Activated B cell treated with CpG ODN at 0.5 μM for 24 hours (primary cell): Measurements from ENCODE around the gene PRKG1. TPM values are rescaled to one million over a fixed set of nuclear protein-coding genes. Genes with fewer than 3 reads are reported as not detected.

Source experiments
- ATAC-seq: fragments of 200-7000 bp; cut with Tn5 transposase; one replicate; pipeline ENCODE4 v1.10.0; 2021; ENCODE audit warnings: low read depth, mild to moderate bottlenecking, moderate library complexity
- CTCF ChIA-PET: fragments of 350-600 bp; sonication (Branson Sonifier 250); formaldehyde crosslinking; loops from one replicate; lab custom pipeline; 2021; ENCODE audit warnings: antibody characterized with exemption; lab: Charles Lee
- POLR2A ChIA-PET: fragments of 350-600 bp; sonication (Branson Sonifier 250); formaldehyde crosslinking; loops from one replicate; lab custom pipeline; 2021; ENCODE audit warnings: antibody characterized with exemption; lab: Charles Lee
- DNase-seq: peaks from one replicate; pipeline ENCODE4 v3.0.0; 2022
- H3K27ac Mint-ChIP-seq: one replicate; pipeline ENCODE4 v1.8.0; 2020; ENCODE audit warnings: mixed read lengths
- H3K27me3 Mint-ChIP-seq: one replicate; pipeline ENCODE4 v1.8.0; 2021; ENCODE audit warnings: mixed read lengths
- H3K36me3 Mint-ChIP-seq: one replicate; pipeline ENCODE4 v1.8.0; 2021; ENCODE audit warnings: low read depth, mixed read lengths
- H3K4me1 Mint-ChIP-seq: one replicate; pipeline ENCODE4 v1.8.0; 2021; ENCODE audit warnings: mixed read lengths
- H3K4me3 Mint-ChIP-seq: one replicate; pipeline ENCODE4 v1.8.0; 2020; ENCODE audit warnings: mild to moderate bottlenecking, mixed read lengths
- H3K9me3 Mint-ChIP-seq: one replicate; pipeline ENCODE4 v1.8.0; 2020; ENCODE audit warnings: mixed read lengths
- intact Hi-C: fragments of 100-400 bp; cut with micrococcal nuclease; formaldehyde crosslinking; loops from one replicate; pipeline ENCODE4 v1.15.1; 2024
- total RNA-seq: library from RNA; stranded (reverse); gene quantifications from 2 replicates; pipeline ENCODE4 v1.2.3, GENCODE V29; 2022
- TF ChIP-seq, protein P1 (sequence below): fragments of 200-600 bp; IDR thresholded peaks from one replicate; pipeline ENCODE4 v1.8.0; 2022; ENCODE audit warnings: antibody characterized with exemption, mild to moderate bottlenecking

The PRKG1 gene
- total RNA-seq, 1 donor from 2014 or later, result not detected

DNA sequence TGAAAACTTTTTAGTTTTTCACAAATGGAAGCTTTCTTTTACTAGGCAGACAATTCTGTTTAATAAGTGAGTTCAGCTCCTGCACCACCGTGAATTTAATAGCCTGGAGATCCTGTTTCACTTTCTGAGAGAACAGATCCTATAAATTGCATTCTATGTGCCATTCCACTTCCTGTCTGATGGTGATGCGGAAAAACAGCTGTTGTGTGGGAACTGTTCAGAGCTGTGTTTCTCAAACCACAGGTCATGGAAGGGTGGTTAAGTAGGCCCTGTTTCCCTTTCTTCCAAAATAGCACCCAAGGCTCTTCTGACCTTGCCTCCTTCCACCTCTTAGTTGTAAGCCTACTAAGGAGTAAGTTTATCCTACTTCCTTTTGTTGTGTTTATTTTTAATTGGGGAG is 1142.6 kb downstream of the PRKG1 start:
- peaks cover 32% of the 10 kb centered on the region for H3K4me1 Mint-ChIP-seq
- intact Hi-C loops, result loop anchor here (1.0 to 10.0 kb wide), 2 partner anchors 257 to 522 kb away; partner anchors contain the start of gene CSTF2T
- H3K27me3 Mint-ChIP-seq, result no peaks in the 10 kb centered on the region
- H3K27ac Mint-ChIP-seq, result peak overlapping the region; percentile 42
- TF ChIP-seq, protein P1, sequence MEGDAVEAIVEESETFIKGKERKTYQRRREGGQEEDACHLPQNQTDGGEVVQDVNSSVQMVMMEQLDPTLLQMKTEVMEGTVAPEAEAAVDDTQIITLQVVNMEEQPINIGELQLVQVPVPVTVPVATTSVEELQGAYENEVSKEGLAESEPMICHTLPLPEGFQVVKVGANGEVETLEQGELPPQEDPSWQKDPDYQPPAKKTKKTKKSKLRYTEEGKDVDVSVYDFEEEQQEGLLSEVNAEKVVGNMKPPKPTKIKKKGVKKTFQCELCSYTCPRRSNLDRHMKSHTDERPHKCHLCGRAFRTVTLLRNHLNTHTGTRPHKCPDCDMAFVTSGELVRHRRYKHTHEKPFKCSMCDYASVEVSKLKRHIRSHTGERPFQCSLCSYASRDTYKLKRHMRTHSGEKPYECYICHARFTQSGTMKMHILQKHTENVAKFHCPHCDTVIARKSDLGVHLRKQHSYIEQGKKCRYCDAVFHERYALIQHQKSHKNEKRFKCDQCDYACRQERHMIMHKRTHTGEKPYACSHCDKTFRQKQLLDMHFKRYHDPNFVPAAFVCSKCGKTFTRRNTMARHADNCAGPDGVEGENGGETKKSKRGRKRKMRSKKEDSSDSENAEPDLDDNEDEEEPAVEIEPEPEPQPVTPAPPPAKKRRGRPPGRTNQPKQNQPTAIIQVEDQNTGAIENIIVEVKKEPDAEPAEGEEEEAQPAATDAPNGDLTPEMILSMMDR, result no peak
- H3K4me3 Mint-ChIP-seq, result peak overlapping the region; percentile 20
- no peaks in the 10 kb centered on the region for H3K9me3 Mint-ChIP-seq
- ChIA-PET CTCF (interaction anchor here (1.2 to 2.1 kb wide), 7 partner anchors 12 to 1215 kb away, joined by 3 to 15 read pairs (median 5); no protein-coding TSS in a partner anchor), POLR2A (no interaction called here)
- H3K36me3 Mint-ChIP-seq, result no peaks in the 10 kb centered on the region
- ATAC-seq (peak; percentile 52), DNase-seq (no peak)

DNA sequence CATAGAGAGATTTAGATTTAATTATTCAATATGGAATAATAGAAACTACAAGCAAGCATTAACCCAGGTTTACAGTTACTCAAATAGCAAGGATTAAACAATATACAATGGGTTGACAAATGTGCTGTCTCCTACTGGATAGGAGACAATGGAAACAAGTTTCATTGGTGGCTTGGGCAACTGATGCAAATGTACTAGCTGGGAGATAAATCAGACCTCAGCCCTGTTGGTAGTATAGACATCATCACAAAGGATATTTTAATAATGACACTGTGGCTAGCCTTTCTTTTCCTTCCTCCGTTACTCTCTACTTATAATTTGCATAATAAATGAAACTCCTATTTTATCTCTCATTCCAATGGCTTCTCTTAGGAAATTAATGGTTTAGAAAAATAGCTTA is 1143.2 kb downstream of the PRKG1 start:
- POLR2A ChIA-PET, result no interaction called here
- Mint-ChIP-seq H3K27ac (peak overlapping the region; percentile 50), H3K27me3 (no peaks in the 10 kb centered on the region), H3K4me1 (peaks cover 32% of the 10 kb centered on the region), H3K9me3 (no peaks in the 10 kb centered on the region), H3K36me3 (no peaks in the 10 kb centered on the region), H3K4me3 (no peak overlapping the region)
- TF ChIP-seq, protein P1, result no peak
- intact Hi-C loops, result loop anchor here (1.0 to 10.0 kb wide), 2 partner anchors 257 to 523 kb away; partner anchors contain the start of gene CSTF2T
- DNase-seq (no peak), ATAC-seq (no peak)
- CTCF ChIA-PET, result interaction anchor here (2.1 kb wide), 1 partner anchor 828 kb away, joined by 15 read pairs; no protein-coding TSS in a partner anchor

DNA sequence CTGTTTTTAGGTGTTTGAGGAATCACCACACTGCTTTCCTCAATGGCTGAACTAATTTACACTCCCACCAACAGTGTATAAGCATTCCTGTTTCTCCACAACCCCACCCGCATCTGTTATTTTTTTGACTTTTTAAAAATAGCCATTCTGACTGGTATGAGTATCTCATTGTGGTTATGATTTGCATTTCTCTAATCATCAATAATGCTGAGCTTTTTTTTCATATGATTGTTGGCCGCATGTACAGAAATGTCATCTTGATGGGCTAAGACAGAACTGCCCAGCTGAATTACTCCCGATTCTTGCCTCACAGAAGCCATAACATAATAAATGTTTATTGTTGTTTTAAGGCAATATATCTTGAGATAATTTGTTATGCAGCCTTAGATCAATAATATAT is 1146.7 kb downstream of the PRKG1 start:
- Mint-ChIP-seq H3K9me3 (no peaks in the 10 kb centered on the region), H3K36me3 (no peaks in the 10 kb centered on the region), H3K27ac (no peak overlapping the region), H3K27me3 (no peaks in the 10 kb centered on the region), H3K4me3 (no peak overlapping the region), H3K4me1 (peaks cover 23% of the 10 kb centered on the region)
- ATAC-seq, result no peak
- intact Hi-C loops, result no loop called here
- ChIA-PET CTCF (no interaction called here), POLR2A (no interaction called here)
- no peak for DNase-seq
- TF ChIP-seq, protein P1, result no peak

DNA sequence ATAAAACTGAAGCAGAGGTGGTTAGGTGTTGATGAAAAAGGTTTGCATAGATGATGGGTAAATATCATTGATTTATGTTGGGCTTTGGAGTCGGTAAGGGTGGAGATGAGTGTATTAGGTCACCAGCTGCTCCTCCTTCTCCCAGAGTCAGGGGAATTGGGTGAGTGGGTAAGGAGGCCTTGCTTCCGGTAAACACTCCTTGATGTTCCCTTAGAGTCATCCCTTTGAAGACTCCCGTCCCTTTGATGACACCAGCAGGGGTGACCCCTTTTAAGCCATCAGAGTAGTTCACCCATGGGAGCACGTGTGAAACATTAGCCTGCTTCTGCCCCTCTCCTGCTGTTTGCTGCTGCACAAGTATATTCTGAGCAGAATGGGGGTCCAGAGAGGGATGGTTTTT is 1147.6 kb downstream of the PRKG1 start:
- H3K4me1 Mint-ChIP-seq, result peaks cover 14% of the 10 kb centered on the region
- no peak overlapping the region for H3K4me3 Mint-ChIP-seq
- no peak overlapping the region for H3K27ac Mint-ChIP-seq
- no peaks in the 10 kb centered on the region for H3K27me3 Mint-ChIP-seq
- no peaks in the 10 kb centered on the region for H3K36me3 Mint-ChIP-seq
- ATAC-seq, result no peak
- POLR2A ChIA-PET, result no interaction called here
- TF ChIP-seq, protein P1, result no peak
- CTCF ChIA-PET, result no interaction called here
- no peak for DNase-seq
- no peaks in the 10 kb centered on the region for H3K9me3 Mint-ChIP-seq
- intact Hi-C loops, result no loop called here

DNA sequence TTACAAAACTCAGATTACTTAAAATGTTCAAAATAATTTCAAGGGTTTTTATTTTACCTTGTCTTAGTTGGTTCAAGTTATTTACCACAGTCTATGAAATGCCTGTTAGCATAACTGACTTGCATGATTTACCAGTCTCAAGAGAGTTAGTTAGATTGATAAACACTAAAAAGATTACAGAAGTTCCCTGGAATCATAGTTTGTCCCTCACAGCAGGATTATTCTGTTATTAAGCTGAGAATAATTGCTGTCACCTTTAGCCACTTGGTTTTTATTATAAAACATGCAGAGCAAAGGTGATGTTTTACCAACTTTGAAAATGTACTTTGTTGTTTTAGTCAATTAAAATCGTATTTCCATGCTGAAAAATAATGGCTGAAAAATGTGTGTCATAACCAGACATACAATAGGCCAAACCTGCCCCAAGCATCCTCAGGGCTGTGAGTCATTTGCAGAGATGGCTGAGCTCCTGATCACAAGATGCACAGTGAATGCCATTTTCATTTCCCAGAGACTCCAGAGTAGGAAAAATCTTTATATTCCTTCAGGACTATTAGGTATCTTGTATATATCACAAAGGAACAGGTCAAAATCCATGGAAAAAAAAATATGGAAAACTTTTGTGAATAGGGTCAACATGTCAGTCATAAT is 1152.0 kb downstream of the PRKG1 start:
- POLR2A ChIA-PET, result no interaction called here
- H3K27me3 Mint-ChIP-seq, result no peaks in the 10 kb centered on the region
- TF ChIP-seq, protein P1, result no peak
- ATAC-seq, result no peak
- no peak for DNase-seq
- no peak overlapping the region for H3K4me3 Mint-ChIP-seq
- CTCF ChIA-PET, result no interaction called here
- H3K27ac Mint-ChIP-seq, result no peak overlapping the region
- H3K4me1 Mint-ChIP-seq, result peaks cover 7% of the 10 kb centered on the region
- H3K36me3 Mint-ChIP-seq, result no peaks in the 10 kb centered on the region
- intact Hi-C loops, result no loop called here
- H3K9me3 Mint-ChIP-seq, result no peaks in the 10 kb centered on the region
